ENCODE data around the gene MMEL1. TPM values are rescaled to one million over a fixed set of nuclear protein-coding genes. Genes with fewer than 3 reads are reported as not detected.

The MMEL1 gene
- total and polyA plus RNA-seq, 12 donors: 0.17 to 3.9 (median 0.67) TPM; not detected in 7

DNA sequence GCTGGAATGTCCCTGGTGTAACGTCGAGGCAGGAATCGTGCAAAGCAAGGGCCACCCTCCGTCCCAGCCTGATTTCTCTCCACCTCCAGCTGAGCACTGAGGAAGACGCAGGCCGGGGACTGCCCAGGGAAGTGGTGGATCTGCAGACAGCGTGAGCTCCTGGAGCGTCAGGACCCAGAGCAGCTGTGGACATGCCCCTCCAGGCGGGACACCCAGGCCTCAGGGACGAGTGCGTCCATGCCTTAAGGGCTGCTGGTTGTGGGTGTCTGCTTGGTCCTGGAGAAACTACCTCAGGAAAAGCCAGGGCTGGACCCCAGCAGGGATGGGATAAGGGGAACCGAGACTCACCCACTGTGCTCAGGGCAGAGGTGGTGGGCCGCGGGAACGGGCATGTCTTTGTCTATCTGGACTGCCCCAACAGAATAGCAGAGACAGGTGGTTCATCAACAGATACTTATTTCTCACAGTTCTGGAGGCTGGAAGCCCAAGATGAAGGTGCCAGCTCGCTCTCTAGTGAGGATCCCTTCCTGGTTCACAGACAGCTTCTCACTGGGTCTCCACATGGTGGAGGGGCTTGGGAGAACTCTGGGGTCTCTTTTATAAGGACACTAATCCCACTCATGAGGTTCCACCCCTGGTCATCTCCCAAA is 5.8 kb upstream of the MMEL1 start:
- intact Hi-C loops (cut with DNase I): loop anchor here in 1 of 10 donors (5.0 kb wide), 1 partner anchor 46 kb away; no protein-coding TSS in a partner anchor
- Histone ChIP-seq H3K4me3 (no peak overlapping the region), H3K36me3 (no peaks in the 10 kb centered on the region), H3K27ac (no peak overlapping the region), H3K9me3 (peaks cover 0 to 17% (median 9%) of the 10 kb centered on the region in 11 donors), H3K4me1 (peaks cover 8 to 25% (median 20%) of the 10 kb centered on the region in 9 donors), H3K27me3 (peaks cover 0 to 13% (median 8%) of the 10 kb centered on the region in 7 donors)
- DNase-seq: no peak
- WGBS, 2 donors: 77 to 80% methylated on average over 16 of the region's 16 CpGs
- no peak for ATAC-seq
- TF ChIP-seq, protein P1, sequence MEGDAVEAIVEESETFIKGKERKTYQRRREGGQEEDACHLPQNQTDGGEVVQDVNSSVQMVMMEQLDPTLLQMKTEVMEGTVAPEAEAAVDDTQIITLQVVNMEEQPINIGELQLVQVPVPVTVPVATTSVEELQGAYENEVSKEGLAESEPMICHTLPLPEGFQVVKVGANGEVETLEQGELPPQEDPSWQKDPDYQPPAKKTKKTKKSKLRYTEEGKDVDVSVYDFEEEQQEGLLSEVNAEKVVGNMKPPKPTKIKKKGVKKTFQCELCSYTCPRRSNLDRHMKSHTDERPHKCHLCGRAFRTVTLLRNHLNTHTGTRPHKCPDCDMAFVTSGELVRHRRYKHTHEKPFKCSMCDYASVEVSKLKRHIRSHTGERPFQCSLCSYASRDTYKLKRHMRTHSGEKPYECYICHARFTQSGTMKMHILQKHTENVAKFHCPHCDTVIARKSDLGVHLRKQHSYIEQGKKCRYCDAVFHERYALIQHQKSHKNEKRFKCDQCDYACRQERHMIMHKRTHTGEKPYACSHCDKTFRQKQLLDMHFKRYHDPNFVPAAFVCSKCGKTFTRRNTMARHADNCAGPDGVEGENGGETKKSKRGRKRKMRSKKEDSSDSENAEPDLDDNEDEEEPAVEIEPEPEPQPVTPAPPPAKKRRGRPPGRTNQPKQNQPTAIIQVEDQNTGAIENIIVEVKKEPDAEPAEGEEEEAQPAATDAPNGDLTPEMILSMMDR (IDR thresholded peaks at IDR 0.05): no peak

DNA sequence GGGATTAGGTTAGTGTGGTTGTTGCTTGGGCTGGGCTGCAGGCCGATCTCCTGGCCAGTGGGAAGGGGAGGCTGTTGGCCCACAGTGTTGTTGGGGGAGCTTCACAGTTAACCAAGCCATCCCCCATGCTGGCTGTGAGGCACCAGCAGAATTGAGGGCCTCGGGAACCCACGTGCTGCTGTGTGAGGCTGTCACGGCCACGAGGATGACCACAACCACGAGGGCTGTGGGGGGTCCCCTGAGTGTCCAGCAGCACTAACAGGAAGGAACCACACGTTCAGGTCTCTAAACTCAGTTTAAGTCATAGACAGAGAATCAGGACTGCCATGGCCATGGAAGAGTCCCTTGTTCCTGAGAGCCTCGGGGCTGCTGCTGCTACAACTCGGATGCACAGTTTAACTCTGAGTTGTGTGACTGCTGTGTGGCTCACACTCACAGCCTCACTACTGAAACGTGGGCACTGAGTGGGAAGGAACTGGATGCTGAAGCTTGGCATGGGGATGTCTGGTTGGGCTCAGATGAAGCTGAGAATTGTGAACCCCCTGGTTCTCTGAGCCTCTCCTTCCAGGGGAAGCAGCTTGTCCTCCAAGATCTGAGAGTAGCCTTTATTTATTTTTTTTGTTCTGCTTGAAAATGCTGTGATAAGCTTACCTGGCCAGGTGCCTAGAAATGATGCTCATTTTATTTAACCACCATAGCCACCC is 4.8 kb upstream of the MMEL1 start:
- peaks cover 8 to 26% (median 22%) of the 10 kb centered on the region in 9 donors for H3K4me1 ChIP-seq
- peaks cover 0 to 17% (median 9%) of the 10 kb centered on the region in 11 donors for H3K9me3 ChIP-seq
- WGBS, 2 donors: 78 to 81% methylated on average over 10 of the region's 10 CpGs
- no peak overlapping the region for H3K27ac ChIP-seq
- intact Hi-C loops (cut with DNase I): loop anchor here in 1 of 10 donors (5.0 kb wide), 1 partner anchor 45 kb away; no protein-coding TSS in a partner anchor
- H3K27me3 ChIP-seq: peaks cover 5 to 23% (median 18%) of the 10 kb centered on the region in 7 donors
- ATAC-seq (no peak), DNase-seq (no peak)
- TF ChIP-seq, protein P1 (IDR thresholded peaks at IDR 0.05): no peak
- H3K36me3 ChIP-seq: no peaks in the 10 kb centered on the region
- H3K4me3 ChIP-seq: no peak overlapping the region

DNA sequence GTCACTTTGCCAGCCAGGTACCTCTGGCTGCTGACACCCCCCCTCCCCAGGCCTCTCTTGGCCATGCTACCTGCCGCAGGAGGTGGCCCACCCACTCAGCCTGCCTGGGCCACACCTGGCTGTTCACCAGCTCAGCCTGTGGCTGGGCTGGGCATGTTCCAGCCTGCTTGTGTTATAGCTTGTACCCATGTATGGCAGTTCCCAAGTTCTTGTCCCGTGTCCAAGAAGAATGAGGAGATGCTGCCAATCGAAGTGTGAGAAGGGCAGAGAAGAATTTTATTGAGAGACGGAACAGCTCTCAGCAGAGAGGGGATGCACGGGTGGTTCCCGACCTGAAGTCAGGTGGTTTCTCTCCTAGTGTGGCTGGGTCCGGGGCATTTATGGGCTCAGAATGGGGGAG is 3.9 kb upstream of the MMEL1 start:
- intact Hi-C loops (cut with DNase I): loop anchor here in 1 of 10 donors (5.0 kb wide), 1 partner anchor 44 kb away; no protein-coding TSS in a partner anchor
- H3K9me3 ChIP-seq: peaks cover 0 to 17% (median 9%) of the 10 kb centered on the region in 11 donors
- DNase-seq: no peak

More for the DNA sequence above, 3.9 kb upstream of the MMEL1 start:
- WGBS, 2 donors: 93% methylated on average over 7 of the region's 7 CpGs
- Histone ChIP-seq H3K36me3 (no peaks in the 10 kb centered on the region), H3K27ac (no peak overlapping the region), H3K4me3 (no peak overlapping the region), H3K4me1 (peaks cover 2 to 17% (median 13%) of the 10 kb centered on the region in 9 donors), H3K27me3 (peaks cover 5 to 31% (median 27%) of the 10 kb centered on the region in 7 donors)
- TF ChIP-seq, protein P1 (IDR thresholded peaks at IDR 0.05): no peak
- no peak for ATAC-seq

Measured in heart right ventricle (tissue), 16 donors.